GM12878 (cell line): Measurements from ENCODE around the gene ZNF800. TPM values are rescaled to one million over a fixed set of nuclear protein-coding genes. Genes with fewer than 3 reads are reported as not detected.

Experiments
- ATAC-seq: fragments of 200-7000 bp; cut with Tn5 transposase; 3 replicates; pipeline ENCODE4 v1.9.1; 2020; ENCODE audit warnings: mild to moderate bottlenecking, moderate library complexity
- BruUV-seq: library from RNA; stranded (reverse); fragments of 400-500 nt; replicated peaks from 2 replicates; lab custom pipeline; 2021; lab: Mats Ljungman, UMichigan
- CTCF ChIA-PET: fragments of 300-600 bp; sonication (Branson Sonifier 250); formaldehyde crosslinking; extraction: SDS; loops from one replicate; lab custom pipeline; 2021; ENCODE audit warnings: inconsistent platforms; lab: Yijun Ruan, JAX
- POLR2A ChIA-PET: fragments of 350-600 bp; formaldehyde crosslinking; extraction: SDS; loops from one replicate; lab custom pipeline; 2021; ENCODE audit warnings: inconsistent platforms; lab: Charles Lee
- RAD21 ChIA-PET: fragments of 300-600 bp; sonication (Branson Sonifier 250); formaldehyde crosslinking; loops from one replicate; lab custom pipeline; 2023; ENCODE audit warnings: antibody characterized with exemption; ENCODE audit not compliant: unreplicated experiment; lab: Charles Lee
- SMC1A ChIA-PET: fragments of 300-600 bp; sonication (Branson Sonifier 250); formaldehyde crosslinking; loops from one replicate; lab custom pipeline; 2023; ENCODE audit not compliant: unreplicated experiment, uncharacterized antibody; lab: Charles Lee
- DNase-seq: peaks from one replicate; pipeline ENCODE4 v3.0.0-alpha.2; 2011; ENCODE audit warnings: low read depth, low spot score
- FAIRE-seq: peaks from 3 replicates; lab custom pipeline; 2011; peaks lifted over from hg19 to GRCh38; lab: Jason Lieb, UNC
- H2AFZ ChIP-seq: 2 replicates; pipeline ENCODE4 v1.6.0; 2011; ENCODE audit warnings: low read depth, low read length, control low read depth; ENCODE audit not compliant: control insufficient read depth
- H3K27ac ChIP-seq: 2 replicates; pipeline ENCODE4 v1.5.1; 2011; ENCODE audit warnings: control low read depth; ENCODE audit not compliant: control insufficient read depth, insufficient read depth
- H3K27me3 ChIP-seq, 2 experiments: replicated peaks in 1 of 2; 2 replicates each; pipeline versions ENCODE4 v1.6.0 to v1.6.1; 2011; ENCODE audit warnings: low read length in 1 of 2; ENCODE audit not compliant: control insufficient read depth in 2 of 2, insufficient read depth in 2 of 2
- H3K36me3 ChIP-seq, 2 experiments: 2 replicates each; pipeline ENCODE4 v1.5.1; 2011; ENCODE audit warnings: low read length in 1 of 2; ENCODE audit not compliant: control insufficient read depth in 2 of 2, insufficient read depth in 2 of 2
- H3K4me1 ChIP-seq: 2 replicates; pipeline ENCODE4 v1.6.1; 2011; ENCODE audit warnings: mild to moderate bottlenecking, low read length, moderate library complexity, mixed read lengths; ENCODE audit not compliant: control insufficient read depth, insufficient read depth
- H3K4me2 ChIP-seq: 2 replicates; pipeline ENCODE4 v1.6.0; 2011; ENCODE audit warnings: control low read depth; ENCODE audit not compliant: control insufficient read depth, insufficient read depth
- H3K4me3 ChIP-seq: fragments of 200-600 bp; sonication (generic); 2 replicates; pipeline ENCODE4 v1.5.1; 2016
- H3K79me2 ChIP-seq: 2 replicates; pipeline ENCODE4 v1.6.0; 2011; ENCODE audit warnings: low read length; ENCODE audit not compliant: control insufficient read depth, insufficient read depth
- H3K9ac ChIP-seq: 2 replicates; pipeline ENCODE4 v1.8.0; 2011; ENCODE audit warnings: low read length, control low read depth, mixed read lengths; ENCODE audit not compliant: control insufficient read depth, insufficient read depth
- H3K9me3 ChIP-seq: replicated peaks from 3 replicates; pipeline ENCODE4 v1.5.1; 2011; ENCODE audit warnings: mild to moderate bottlenecking, low read length; ENCODE audit not compliant: control insufficient read depth, insufficient read depth
- H4K20me1 ChIP-seq: 2 replicates; pipeline ENCODE4 v1.6.0; 2011; ENCODE audit not compliant: control insufficient read depth, insufficient read depth
- HDAC2 ChIP-seq: fragments of 200-600 bp; sonication (generic); IDR thresholded peaks from 2 replicates; pipeline ENCODE4 v1.6.1; 2017
- MTA3 ChIP-seq: IDR thresholded peaks from 2 replicates; pipeline ENCODE4 v1.6.1; 2012; ENCODE audit warnings: low read length, inconsistent platforms, borderline replicate concordance
- RFX5 ChIP-seq: IDR thresholded peaks from 2 replicates; pipeline ENCODE4 v1.6.1; 2011; ENCODE audit warnings: low read depth, low read length, improper control_type of control experiment
- STAT1 ChIP-seq: fragments of 450-650 bp; conservative IDR thresholded peaks from 2 replicates; pipeline ENCODE4 v1.6.1; 2014; ENCODE audit warnings: antibody characterized with exemption, mild to moderate bottlenecking
- whole genome bisulfite sequencing: methylation state at CpG from one replicate; pipeline ENCODE4 v1.1.6; 2016; ENCODE audit warnings: low lambda C conversion rate; ENCODE audit not compliant: insufficient replicate concordance, insufficient coverage; ENCODE audit errors: missing lambda C conversion rate; 5-methylcytosine and 5-hydroxymethylcytosine counted together
- in situ Hi-C: fragments of 300-500 bp; cut with MboI; formaldehyde crosslinking; loops from 9 replicates; pipeline ENCODE4 v1.14.3; 2018; ENCODE audit warnings: mixed read lengths
- intact Hi-C: fragments of 100-400 bp; cut with micrococcal nuclease; formaldehyde crosslinking; loops from one replicate; pipeline ENCODE4 v1.14.2; 2022; ENCODE audit not compliant: unreplicated experiment
- polyA plus RNA-seq, 11 experiments: library from polyadenylated mRNA; depleted of rRNA in 4 of 11; unstranded in 6 of 11; stranded (reverse) in 5 of 11; fragments of >200 nt; fragmentation: Nextera tagmentation in 4 of 11; fragmentation: Illumina TruSeq in 1 of 11; extraction: Ambion mirVana in 4 of 11; extraction: Trizol in 1 of 11; gene quantifications; 1 replicate in 1 of 11; 2 replicates in 10 of 11; pipeline versions ENCODE4 v1.2.1 to v1.2.3, GENCODE V29; 2011 to 2016; ENCODE audit warnings: inconsistent platforms in 2 of 11, missing spikeins in 2 of 11, low read depth in 1 of 11
- total RNA-seq, 4 experiments: library from RNA; depleted of rRNA in 3 of 4; stranded (reverse); fragments of >200 nt in 3 of 4; fragmentation: Illumina TruSeq in 1 of 4; extraction: Trizol in 1 of 4; gene quantifications; 2 replicates each; pipeline versions ENCODE4 v1.2.1 to v1.2.3, GENCODE V29; 2013 to 2021
- TF ChIP-seq, protein P1 (sequence below): fragments of 450-650 bp; IDR thresholded peaks from 2 replicates; pipeline ENCODE4 v1.6.1; 2017; ENCODE audit warnings: mild to moderate bottlenecking, low read depth, inconsistent platforms; ENCODE audit not compliant: poor library complexity, severe bottlenecking
- TF ChIP-seq, protein P2 (sequence below): fragments of 450-650 bp; IDR thresholded peaks from 2 replicates; pipeline ENCODE4 v1.6.1; 2016; ENCODE audit warnings: mild to moderate bottlenecking, moderate library complexity, borderline replicate concordance

ZNF800 gene
- total and polyA plus RNA-seq, 10 of the 15 experiments (the other 5 are each of a cell fraction or from before 2014, with no cell fraction given): 6.8 to 33.9 (median 23.8) TPM

DNA sequence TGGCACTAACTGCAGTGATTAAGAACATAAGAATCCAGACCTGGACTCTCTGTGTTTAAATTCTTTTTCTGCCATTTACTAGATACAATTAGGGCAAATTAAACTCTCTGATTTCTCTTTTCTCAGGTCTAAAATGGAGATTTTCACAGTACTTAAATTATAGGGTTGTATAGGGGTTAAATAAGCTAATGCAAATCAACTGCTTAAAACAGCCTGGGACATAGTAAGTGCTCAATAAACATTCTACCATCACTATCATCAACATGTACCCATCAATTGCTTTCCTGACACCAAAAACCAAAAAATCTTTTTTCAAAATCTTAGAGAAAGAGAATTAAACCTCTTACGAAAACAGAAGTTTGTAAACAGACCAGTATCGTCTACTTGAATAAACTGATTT is 4.5 kb downstream of the ZNF800 start:
- WGBS: 100% methylated on average over 2 of the region's 2 CpGs
- Histone ChIP-seq H3K4me1 (peaks cover 3% of the 10 kb centered on the region; the same call in 1 of the 2 replicates), H3K27ac (no peak overlapping the region), H4K20me1 (no peaks in the 10 kb centered on the region), H3K9me3 (no peaks in the 10 kb centered on the region), H3K36me3 (peaks cover 0 to 15% of the 10 kb centered on the region in 2 experiments; a peak in 1 of 4 replicates), H3K79me2 (peaks cover 86% of the 10 kb centered on the region), H3K9ac (no peak overlapping the region), H2AFZ (no peak overlapping the region), H3K4me2 (no peak overlapping the region), H3K4me3 (peak overlapping the region; percentile 31; the same call in 1 of the 2 replicates), H3K27me3 (no peaks in the 10 kb centered on the region)
- in situ Hi-C loops: no loop called here
- TF ChIP-seq MTA3: no peak
- POLR2A ChIA-PET: interaction anchor here (1.1 to 1.6 kb wide), 2 partner anchors 15 to 197 kb away, joined by 3 to 4 read pairs; partner anchors contain the start of gene GCC1
- intact Hi-C loops: no loop called here
- no TSS peak for BruUV-seq
- CTCF ChIA-PET: interaction anchor here (0.9 to 2.4 kb wide), 2 partner anchors 10 to 40 kb away, joined by 3 to 6 read pairs; no protein-coding TSS in a partner anchor
- ATAC-seq (no peak), DNase-seq (no peak), FAIRE-seq (no peak)
- SMC1A ChIA-PET: interaction anchor here (0.8 to 2.3 kb wide), 3 partner anchors 21 to 60 kb away, joined by 3 to 7 read pairs (median 4); no protein-coding TSS in a partner anchor
- RAD21 ChIA-PET: interaction anchor here (1.0 to 1.2 kb wide), 2 partner anchors 17 to 60 kb away, joined by 3 read pairs; no protein-coding TSS in a partner anchor

DNA sequence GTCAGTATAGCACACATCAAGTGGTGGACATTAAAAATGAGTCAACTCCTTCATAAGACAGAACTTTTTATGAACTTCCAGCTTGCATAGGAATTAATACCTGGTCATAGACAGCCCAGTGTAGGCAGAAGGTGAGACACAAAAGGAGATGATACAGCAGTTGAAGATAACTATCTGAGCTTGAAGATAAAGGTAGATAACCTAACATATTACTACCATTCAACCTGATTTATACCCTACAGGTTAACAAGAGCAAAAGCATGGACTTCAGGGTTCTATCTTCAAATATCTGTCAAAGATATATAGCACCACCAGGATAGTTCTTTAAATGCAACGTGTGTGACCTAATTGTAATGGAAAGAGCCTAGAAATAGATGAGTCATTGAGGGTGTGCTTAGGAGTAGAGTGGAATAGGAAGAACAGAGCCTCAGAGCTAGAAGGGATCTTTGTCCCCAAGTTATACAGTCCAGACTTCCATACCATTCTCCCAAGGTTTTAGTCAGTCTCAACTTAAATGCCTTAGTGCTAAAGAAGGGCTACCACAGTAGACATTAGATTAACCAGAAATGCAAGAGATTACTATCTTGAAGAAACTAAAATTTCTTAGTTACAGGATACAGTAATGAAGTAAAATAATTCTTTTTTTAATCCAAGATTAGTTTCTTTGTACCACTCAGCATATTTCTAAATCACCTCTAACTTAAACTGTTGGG is 9.2 kb downstream of the ZNF800 start:
- Histone ChIP-seq H3K79me2 (peaks cover 79% of the 10 kb centered on the region), H3K27me3 (no peaks in the 10 kb centered on the region), H3K9me3 (no peaks in the 10 kb centered on the region), H3K27ac (no peak overlapping the region), H4K20me1 (no peaks in the 10 kb centered on the region), H3K4me1 (peaks cover 3% of the 10 kb centered on the region; the same call in 1 of the 2 replicates), H3K9ac (no peak overlapping the region), H3K4me2 (peak overlapping the region; percentile 53; the same call in 1 of the 2 replicates), H2AFZ (no peak overlapping the region), H3K4me3 (no peak overlapping the region), H3K36me3 (peaks cover 0 to 17% of the 10 kb centered on the region in 2 experiments; a peak in 1 of 4 replicates)
- intact Hi-C loops: loop anchor here (2.0 kb wide), 1 partner anchor 14 kb away; no protein-coding TSS in a partner anchor
- WGBS: 56% methylated on average over 1 of the region's 1 CpG
- POLR2A ChIA-PET: interaction anchor here (0.7 to 2.4 kb wide), 2 partner anchors 9 to 16 kb away, joined by 4 to 15 read pairs; partner anchors contain the start of gene ZNF800
- BruUV-seq: no TSS peak
- CTCF ChIA-PET: interaction anchor here (1.0 to 2.3 kb wide), 5 partner anchors 8 to 91 kb away, joined by 3 to 10 read pairs (median 3); no protein-coding TSS in a partner anchor
- SMC1A ChIA-PET: interaction anchor here (0.5 to 1.7 kb wide), 5 partner anchors 10 to 34 kb away, joined by 3 to 8 read pairs (median 3); no protein-coding TSS in a partner anchor
- RAD21 ChIA-PET: interaction anchor here (1.0 to 1.2 kb wide), 2 partner anchors 30 to 64 kb away, joined by 3 to 4 read pairs; no protein-coding TSS in a partner anchor
- in situ Hi-C loops: no loop called here
- FAIRE-seq (no peak), DNase-seq (no peak), ATAC-seq (peak; percentile 48)
- TF ChIP-seq HDAC2: no peak
- TF ChIP-seq, protein P1, sequence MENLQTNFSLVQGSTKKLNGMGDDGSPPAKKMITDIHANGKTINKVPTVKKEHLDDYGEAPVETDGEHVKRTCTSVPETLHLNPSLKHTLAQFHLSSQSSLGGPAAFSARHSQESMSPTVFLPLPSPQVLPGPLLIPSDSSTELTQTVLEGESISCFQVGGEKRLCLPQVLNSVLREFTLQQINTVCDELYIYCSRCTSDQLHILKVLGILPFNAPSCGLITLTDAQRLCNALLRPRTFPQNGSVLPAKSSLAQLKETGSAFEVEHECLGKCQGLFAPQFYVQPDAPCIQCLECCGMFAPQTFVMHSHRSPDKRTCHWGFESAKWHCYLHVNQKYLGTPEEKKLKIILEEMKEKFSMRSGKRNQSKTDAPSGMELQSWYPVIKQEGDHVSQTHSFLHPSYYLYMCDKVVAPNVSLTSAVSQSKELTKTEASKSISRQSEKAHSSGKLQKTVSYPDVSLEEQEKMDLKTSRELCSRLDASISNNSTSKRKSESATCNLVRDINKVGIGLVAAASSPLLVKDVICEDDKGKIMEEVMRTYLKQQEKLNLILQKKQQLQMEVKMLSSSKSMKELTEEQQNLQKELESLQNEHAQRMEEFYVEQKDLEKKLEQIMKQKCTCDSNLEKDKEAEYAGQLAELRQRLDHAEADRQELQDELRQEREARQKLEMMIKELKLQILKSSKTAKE: no peak
- no peak for TF ChIP-seq RFX5
- TF ChIP-seq, protein P2, sequence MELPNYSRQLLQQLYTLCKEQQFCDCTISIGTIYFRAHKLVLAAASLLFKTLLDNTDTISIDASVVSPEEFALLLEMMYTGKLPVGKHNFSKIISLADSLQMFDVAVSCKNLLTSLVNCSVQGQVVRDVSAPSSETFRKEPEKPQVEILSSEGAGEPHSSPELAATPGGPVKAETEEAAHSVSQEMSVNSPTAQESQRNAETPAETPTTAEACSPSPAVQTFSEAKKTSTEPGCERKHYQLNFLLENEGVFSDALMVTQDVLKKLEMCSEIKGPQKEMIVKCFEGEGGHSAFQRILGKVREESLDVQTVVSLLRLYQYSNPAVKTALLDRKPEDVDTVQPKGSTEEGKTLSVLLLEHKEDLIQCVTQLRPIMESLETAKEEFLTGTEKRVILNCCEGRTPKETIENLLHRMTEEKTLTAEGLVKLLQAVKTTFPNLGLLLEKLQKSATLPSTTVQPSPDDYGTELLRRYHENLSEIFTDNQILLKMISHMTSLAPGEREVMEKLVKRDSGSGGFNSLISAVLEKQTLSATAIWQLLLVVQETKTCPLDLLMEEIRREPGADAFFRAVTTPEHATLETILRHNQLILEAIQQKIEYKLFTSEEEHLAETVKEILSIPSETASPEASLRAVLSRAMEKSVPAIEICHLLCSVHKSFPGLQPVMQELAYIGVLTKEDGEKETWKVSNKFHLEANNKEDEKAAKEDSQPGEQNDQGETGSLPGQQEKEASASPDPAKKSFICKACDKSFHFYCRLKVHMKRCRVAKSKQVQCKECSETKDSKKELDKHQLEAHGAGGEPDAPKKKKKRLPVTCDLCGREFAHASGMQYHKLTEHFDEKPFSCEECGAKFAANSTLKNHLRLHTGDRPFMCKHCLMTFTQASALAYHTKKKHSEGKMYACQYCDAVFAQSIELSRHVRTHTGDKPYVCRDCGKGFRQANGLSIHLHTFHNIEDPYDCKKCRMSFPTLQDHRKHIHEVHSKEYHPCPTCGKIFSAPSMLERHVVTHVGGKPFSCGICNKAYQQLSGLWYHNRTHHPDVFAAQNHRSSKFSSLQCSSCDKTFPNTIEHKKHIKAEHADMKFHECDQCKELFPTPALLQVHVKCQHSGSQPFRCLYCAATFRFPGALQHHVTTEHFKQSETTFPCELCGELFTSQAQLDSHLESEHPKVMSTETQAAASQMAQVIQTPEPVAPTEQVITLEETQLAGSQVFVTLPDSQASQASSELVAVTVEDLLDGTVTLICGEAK: no peak
- TF ChIP-seq STAT1: no peak
